CD4-positive, alpha-beta T cell (primary cell): Measurements from ENCODE around the gene ANO2. TPM values are rescaled to one million over a fixed set of nuclear protein-coding genes. Genes with fewer than 3 reads are reported as not detected.

ENCODE experiments used
- ATAC-seq: fragments of 200-7000 bp; cut with Tn5 transposase; one replicate; pipeline ENCODE4 v1.10.0; 2022; ENCODE audit warnings: mild to moderate bottlenecking; ENCODE audit not compliant: poor library complexity
- CTCF ChIA-PET: fragments of 350-600 bp; sonication (Branson Sonifier 250); formaldehyde crosslinking; loops from one replicate; lab custom pipeline; 2021; ENCODE audit warnings: antibody characterized with exemption, inconsistent platforms; lab: Charles Lee
- POLR2A ChIA-PET: fragments of 350-600 bp; sonication (Branson Sonifier 250); formaldehyde crosslinking; loops from one replicate; lab custom pipeline; 2021; ENCODE audit warnings: antibody characterized with exemption, inconsistent platforms; lab: Charles Lee
- DNase-seq, 14 experiments: peaks; one replicate each; pipeline ENCODE4 v3.0.0-alpha.2; 2013 to 2020; ENCODE audit warnings: mixed read lengths in 2 of 14
- H3K27ac ChIP-seq, 2 donors: one replicate each; pipeline versions ENCODE4 v1.5.1 to v1.7.0; 2013; ENCODE audit warnings: low read length in 2 of 2, low read depth in 1 of 2, mild to moderate bottlenecking in 1 of 2
- H3K27me3 ChIP-seq, 2 experiments: 1 replicate in 1 of 2; 2 replicates in 1 of 2; pipeline versions ENCODE4 v1.6.1 to v1.7.0; 2013; ENCODE audit warnings: low read length in 2 of 2, control low read depth in 1 of 2, mild to moderate bottlenecking in 1 of 2, moderate library complexity in 1 of 2; ENCODE audit not compliant: insufficient read depth in 2 of 2, control insufficient read depth in 1 of 2
- H3K36me3 ChIP-seq: one replicate; pipeline ENCODE4 v1.6.1; 2013; ENCODE audit warnings: low read length, control low read depth; ENCODE audit not compliant: insufficient read depth
- H3K4me1 ChIP-seq: one replicate; pipeline ENCODE4 v1.6.1; 2013; ENCODE audit warnings: low read length, control low read depth; ENCODE audit not compliant: insufficient read depth
- H3K4me3 ChIP-seq: one replicate; pipeline ENCODE4 v1.5.1; 2013; ENCODE audit warnings: mild to moderate bottlenecking, low read length, moderate library complexity
- H3K9me3 ChIP-seq, 2 experiments: 1 replicate in 1 of 2; 2 replicates in 1 of 2; pipeline versions ENCODE4 v1.6.1 to v1.7.0; 2013; ENCODE audit warnings: low read length in 2 of 2, mild to moderate bottlenecking in 2 of 2, control low read depth in 1 of 2, moderate library complexity in 1 of 2; ENCODE audit not compliant: control insufficient read depth in 1 of 2, insufficient read depth in 1 of 2
- H3K27ac Mint-ChIP-seq: one replicate; pipeline ENCODE4 v1.8.0; 2020; ENCODE audit warnings: mixed read lengths
- H3K27me3 Mint-ChIP-seq: one replicate; pipeline ENCODE4 v1.8.0; 2021; ENCODE audit warnings: mixed read lengths
- H3K36me3 Mint-ChIP-seq: one replicate; pipeline ENCODE4 v1.8.0; 2021; ENCODE audit warnings: low read depth, mixed read lengths
- H3K4me1 Mint-ChIP-seq: one replicate; pipeline ENCODE4 v1.8.0; 2021; ENCODE audit warnings: low read depth, mixed read lengths
- H3K4me3 Mint-ChIP-seq: one replicate; pipeline ENCODE4 v1.8.0; 2020; ENCODE audit warnings: mild to moderate bottlenecking, mixed read lengths
- H3K9me3 Mint-ChIP-seq: one replicate; pipeline ENCODE4 v1.8.0; 2020; ENCODE audit warnings: mixed read lengths
- intact Hi-C, 2 experiments: fragments of 100-400 bp; cut with DNase I in 1 of 2; cut with micrococcal nuclease in 1 of 2; formaldehyde crosslinking; loops; one replicate each; pipeline versions ENCODE4 v1.15.1 to v1.9.0; 2023 to 2025; cut with DNase I, micrococcal nuclease
- total RNA-seq, 174 experiments: library from RNA in 2 of 174; stranded (reverse) in 2 of 174; gene quantifications; one replicate each; pipeline ENCODE4 v1.2.3 and lab custom pipeline; 2021 to 2026
- TF ChIP-seq, protein P1 (sequence below): fragments of 200-600 bp; IDR thresholded peaks from one replicate; pipeline ENCODE4 v1.8.0; 2022; ENCODE audit warnings: antibody characterized with exemption, mild to moderate bottlenecking

ANO2 gene
- total RNA-seq, 2 experiments from 2014 or later, result not detected

DNA sequence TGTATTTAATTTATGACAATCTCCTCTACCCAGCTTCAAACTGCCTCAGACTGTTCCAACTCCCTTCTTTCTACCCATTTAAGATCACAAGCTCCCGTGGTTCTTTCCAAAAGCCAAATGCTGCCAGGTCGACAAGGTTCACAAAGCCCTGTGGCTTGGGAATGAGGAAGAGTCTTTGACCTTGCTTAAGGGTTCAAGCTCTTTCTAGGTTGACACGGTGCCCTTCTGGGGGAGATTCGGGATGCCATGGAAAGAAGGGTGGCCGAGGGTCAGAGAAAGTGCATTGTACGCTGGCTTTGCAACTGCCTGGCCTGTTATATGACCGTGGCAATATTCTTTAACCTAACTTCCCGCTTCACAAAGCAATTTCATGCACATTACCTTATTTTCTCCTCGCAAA, 239.3 kb downstream of the ANO2 start:
- Mint-ChIP-seq H3K4me3 (no peak overlapping the region), H3K9me3 (no peaks in the 10 kb centered on the region), H3K27ac (no peak overlapping the region), H3K36me3 (no peaks in the 10 kb centered on the region), H3K27me3 (no peaks in the 10 kb centered on the region), H3K4me1 (no peaks in the 10 kb centered on the region)
- Histone ChIP-seq H3K9me3 (no peaks in the 10 kb centered on the region), H3K4me3 (no peak overlapping the region), H3K27me3 (peaks cover 0 to 2% of the 10 kb centered on the region in 2 experiments), H3K27ac (no peak overlapping the region), H3K36me3 (no peaks in the 10 kb centered on the region), H3K4me1 (no peaks in the 10 kb centered on the region)
- intact Hi-C loops, result no loop called here
- ChIA-PET POLR2A (no interaction called here), CTCF (no interaction called here)
- DNase-seq, result no peak
- TF ChIP-seq, protein P1, sequence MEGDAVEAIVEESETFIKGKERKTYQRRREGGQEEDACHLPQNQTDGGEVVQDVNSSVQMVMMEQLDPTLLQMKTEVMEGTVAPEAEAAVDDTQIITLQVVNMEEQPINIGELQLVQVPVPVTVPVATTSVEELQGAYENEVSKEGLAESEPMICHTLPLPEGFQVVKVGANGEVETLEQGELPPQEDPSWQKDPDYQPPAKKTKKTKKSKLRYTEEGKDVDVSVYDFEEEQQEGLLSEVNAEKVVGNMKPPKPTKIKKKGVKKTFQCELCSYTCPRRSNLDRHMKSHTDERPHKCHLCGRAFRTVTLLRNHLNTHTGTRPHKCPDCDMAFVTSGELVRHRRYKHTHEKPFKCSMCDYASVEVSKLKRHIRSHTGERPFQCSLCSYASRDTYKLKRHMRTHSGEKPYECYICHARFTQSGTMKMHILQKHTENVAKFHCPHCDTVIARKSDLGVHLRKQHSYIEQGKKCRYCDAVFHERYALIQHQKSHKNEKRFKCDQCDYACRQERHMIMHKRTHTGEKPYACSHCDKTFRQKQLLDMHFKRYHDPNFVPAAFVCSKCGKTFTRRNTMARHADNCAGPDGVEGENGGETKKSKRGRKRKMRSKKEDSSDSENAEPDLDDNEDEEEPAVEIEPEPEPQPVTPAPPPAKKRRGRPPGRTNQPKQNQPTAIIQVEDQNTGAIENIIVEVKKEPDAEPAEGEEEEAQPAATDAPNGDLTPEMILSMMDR, result no peak
- ATAC-seq, result no peak

DNA sequence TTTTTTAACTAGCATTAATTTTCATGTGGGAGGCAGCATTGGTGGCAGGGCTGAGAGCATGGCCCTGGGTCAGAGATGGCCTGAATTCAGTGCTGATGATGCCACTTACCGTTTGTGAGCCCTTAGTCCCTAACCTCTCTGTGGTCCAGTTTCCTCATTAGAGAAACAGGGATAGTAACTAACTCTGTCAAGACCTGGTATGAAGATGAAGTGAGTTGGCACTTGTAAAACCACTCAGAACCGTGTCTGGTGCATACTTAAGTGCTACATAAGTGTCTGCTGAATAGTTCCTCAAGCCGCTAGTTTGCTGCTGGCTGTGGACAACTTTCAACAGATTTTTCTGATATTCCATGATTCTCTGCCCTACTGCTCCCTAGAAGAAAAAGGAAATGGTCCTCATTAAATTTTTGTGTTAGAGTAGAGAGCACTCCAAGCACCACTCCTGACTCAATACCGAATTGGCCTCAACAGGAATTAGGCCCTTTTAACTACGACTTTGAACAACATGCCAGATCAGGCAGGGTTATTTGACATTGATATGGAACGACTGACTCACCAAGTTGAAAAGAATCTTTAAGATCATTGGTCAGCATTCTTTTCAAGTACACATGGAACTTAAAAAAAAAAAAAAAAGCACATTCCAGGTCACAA, 250.2 kb downstream of the ANO2 start:
- ATAC-seq, result no peak
- H3K27ac Mint-ChIP-seq, result no peak overlapping the region

DNA sequence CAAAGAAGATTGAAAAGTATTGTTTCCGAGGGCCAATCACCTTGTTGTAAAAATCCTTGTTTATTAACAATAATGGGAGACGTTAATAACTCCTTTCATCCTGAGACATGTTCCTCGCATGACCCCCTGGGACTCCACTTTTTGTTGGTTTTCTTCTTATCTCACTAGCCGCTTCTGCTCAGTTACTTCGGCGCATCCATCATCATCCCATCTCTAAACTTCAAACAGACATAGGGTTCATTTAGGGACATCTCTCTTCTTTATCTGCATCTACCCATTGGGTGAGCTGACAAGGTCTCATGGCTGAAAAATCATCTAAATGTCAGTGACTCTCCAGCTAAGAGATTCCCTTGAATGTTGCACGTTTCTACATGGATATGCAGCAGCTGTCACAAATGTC, 252.2 kb downstream of the ANO2 start:
- H3K27me3 ChIP-seq, result no peaks in the 10 kb centered on the region
- ChIA-PET CTCF (no interaction called here), POLR2A (no interaction called here)
- ATAC-seq, result no peak
- intact Hi-C loops, result no loop called here
- Mint-ChIP-seq H3K36me3 (no peaks in the 10 kb centered on the region), H3K4me3 (no peak overlapping the region), H3K27me3 (peaks cover 6% of the 10 kb centered on the region), H3K4me1 (no peaks in the 10 kb centered on the region), H3K9me3 (no peaks in the 10 kb centered on the region), H3K27ac (no peak overlapping the region)
- H3K27ac ChIP-seq, result no peak overlapping the region
- H3K4me1 ChIP-seq, result no peaks in the 10 kb centered on the region
- TF ChIP-seq, protein P1, result no peak
- peaks cover 0 to 5% of the 10 kb centered on the region in 2 experiments for H3K9me3 ChIP-seq
- no peak for DNase-seq
- no peak overlapping the region for H3K4me3 ChIP-seq
- no peaks in the 10 kb centered on the region for H3K36me3 ChIP-seq

More for the DNA sequence above, 250.2 kb downstream of the ANO2 start:
- Mint-ChIP-seq H3K27me3 (peaks cover 6% of the 10 kb centered on the region), H3K36me3 (no peaks in the 10 kb centered on the region), H3K9me3 (no peaks in the 10 kb centered on the region), H3K4me1 (no peaks in the 10 kb centered on the region), H3K4me3 (no peak overlapping the region)
- POLR2A ChIA-PET, result no interaction called here
- CTCF ChIA-PET, result no interaction called here
- peaks cover 0 to 5% of the 10 kb centered on the region in 2 experiments for H3K9me3 ChIP-seq
- H3K36me3 ChIP-seq, result no peaks in the 10 kb centered on the region
- H3K4me1 ChIP-seq, result no peaks in the 10 kb centered on the region
- H3K4me3 ChIP-seq, result no peak overlapping the region
- no peak overlapping the region for H3K27ac ChIP-seq
- TF ChIP-seq, protein P1, result no peak
- no peaks in the 10 kb centered on the region for H3K27me3 ChIP-seq
- DNase-seq, result no peak
- intact Hi-C loops, result no loop called here
